Putamen (tissue), 1 donor: Measurements from ENCODE around the gene SLC22A3.

ENCODE experiments used
- DNase-seq: peaks from one replicate; pipeline ENCODE4 v3.0.0-alpha.2; 2016; ENCODE audit warnings: low spot score

SLC22A3 gene

DNA sequence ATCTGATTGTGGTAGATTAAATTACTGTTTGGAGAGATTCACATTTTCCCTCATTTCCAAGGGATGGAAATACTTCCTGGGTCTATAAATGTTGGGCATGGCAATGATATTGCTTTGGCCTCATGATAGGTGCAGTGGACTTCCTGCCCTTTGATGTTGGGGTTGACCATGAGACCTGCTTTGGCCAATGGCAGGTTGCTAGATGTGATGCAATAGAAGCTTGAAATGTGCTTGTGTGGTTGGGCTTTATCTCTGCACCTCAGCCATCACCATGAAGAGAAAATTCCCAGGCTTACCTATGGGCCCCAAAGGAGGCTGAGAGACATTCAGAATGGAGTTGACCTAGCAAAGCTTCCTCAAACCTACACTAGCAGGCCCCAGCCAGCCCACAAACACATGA is 69.4 kb downstream of the SLC22A3 start:
- no peak for DNase-seq

DNA sequence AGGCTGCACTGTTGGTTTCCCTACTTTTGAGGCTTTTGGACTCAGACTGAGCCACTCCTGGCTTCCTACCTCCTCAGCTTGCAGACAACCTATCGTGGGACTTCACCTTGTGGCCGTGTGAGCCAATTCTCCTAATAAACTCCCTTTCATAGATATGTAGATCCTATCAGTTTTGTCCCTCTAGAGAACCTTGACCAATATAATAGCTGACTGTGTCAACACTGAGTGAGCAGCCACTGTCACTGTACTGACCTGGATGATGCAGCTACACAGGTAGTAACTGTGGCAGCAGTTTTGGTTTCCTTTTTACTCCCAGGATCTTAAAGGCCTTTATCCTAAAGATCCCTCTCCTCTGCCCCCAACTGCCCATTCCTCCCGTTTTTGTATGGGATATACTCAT is 70.2 kb downstream of the SLC22A3 start:
- no peak for DNase-seq

DNA sequence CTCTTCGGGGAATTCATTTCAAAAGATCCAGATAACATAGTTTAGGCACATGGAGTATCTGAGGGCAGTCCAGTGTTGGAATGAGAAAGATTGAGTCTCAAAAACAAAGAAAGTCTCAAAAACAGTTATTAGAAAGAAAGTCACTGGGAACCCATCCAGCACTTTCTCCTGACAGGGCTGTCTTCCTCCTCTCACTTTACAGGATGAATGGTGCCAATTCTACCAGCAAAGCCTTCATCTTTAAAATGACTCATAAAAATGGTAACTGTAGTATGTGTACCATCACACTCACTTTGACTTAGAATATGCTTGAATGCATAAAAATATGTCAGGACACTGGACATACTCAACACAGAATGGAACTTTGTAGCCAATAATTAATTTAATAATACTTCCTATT is 71.3 kb downstream of the SLC22A3 start:
- DNase-seq, result no peak

DNA sequence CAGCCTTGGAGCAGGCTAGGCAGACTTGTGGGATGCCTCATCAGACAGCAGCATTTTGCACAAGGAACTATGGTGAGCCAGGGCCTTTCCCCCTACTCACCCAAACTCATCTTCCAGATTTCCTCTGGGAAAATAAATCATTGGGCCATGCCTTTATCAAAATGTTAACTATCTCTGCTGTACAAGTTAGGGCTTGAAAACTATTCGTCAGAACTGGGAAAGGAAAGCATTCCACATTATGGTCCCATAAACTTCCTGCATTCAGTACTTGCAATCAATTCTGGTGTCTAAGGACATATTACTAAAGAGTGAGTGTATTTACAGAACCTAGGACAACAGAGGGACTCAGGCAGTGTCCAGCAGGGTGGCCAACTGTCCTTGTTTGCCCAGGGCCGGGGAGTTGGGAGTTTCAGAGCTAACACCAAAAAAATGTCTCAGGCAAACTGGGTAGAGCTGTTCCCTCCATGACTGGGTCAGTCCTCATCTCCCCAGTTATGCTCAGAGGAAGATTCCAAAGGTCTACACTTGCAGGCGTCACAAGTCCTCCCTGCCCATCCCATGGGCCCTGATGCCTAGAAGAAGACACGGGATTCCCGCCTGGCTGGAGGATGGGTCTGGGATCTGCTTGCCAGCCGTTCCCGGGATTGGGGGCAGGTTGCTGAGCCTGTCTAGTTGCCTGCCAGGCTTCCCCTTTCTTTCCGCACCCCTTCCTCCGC is 72.2 kb downstream of the SLC22A3 start:
- DNase-seq, result no peak

DNA sequence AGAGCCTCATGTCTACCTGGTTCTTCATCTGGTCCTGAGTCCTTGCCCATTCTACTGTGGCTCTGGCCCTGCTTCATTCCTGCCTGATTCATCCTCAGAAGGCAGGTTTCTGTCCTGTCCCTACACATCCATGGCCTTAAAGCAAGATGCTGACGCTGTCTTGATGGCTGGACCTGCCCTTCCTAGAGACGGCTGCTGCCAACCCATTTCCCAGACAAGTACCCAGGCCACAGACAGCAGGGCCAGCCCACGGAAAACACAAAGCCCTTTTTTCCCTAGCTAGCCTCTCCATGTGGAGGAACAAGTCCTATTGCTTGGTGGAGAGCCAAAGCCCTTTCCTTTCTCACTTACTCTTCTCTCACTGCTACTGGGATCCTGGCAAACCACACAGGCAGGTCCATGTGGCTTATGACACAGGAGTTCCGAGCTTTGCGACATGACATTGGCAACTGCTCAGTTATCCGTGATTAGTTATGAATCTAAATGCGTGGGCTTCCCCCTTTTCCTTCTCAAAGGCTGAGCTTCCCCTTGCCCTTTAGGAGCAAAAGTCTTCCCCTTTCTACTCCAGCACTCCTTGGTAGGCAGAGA is 72.9 kb downstream of the SLC22A3 start:
- no peak for DNase-seq

DNA sequence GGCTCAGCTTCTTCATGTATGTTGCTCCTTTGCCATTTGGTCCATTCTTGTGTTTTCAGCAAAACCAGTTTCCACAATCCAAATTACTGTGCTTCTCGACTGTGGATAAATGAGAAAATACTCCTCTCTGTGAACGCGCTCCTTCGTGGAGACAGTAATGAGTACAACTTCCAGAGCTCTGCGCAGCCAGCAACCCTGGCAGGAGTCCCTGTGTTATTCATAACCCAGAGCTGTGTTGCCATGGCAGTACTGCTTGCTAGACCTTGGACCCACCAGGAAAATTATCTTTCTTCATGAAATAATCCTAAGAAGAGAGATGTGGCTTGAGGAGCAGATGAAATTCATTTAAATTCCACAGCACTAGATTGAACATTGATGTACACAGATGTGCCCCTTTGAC is 73.7 kb downstream of the SLC22A3 start:
- DNase-seq, result no peak

DNA sequence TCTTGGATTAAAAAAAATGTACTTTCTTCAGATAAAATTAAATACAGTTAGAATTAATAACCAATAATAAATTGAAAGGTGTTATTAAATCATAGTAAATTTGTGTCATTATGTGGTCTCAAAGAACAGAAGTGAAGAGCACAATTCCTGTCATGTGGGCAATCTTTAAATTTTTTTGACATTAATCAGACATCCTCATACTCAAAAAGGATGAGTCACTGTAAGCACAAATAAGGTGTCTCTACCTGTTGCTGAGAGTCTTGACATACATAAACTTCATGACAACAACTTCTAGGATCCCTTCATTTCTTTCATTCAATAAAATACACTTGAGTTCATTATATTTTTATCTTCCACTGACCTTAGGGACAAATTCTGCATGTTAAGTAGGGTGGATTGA is 76.1 kb downstream of the SLC22A3 start:
- DNase-seq, result no peak

DNA sequence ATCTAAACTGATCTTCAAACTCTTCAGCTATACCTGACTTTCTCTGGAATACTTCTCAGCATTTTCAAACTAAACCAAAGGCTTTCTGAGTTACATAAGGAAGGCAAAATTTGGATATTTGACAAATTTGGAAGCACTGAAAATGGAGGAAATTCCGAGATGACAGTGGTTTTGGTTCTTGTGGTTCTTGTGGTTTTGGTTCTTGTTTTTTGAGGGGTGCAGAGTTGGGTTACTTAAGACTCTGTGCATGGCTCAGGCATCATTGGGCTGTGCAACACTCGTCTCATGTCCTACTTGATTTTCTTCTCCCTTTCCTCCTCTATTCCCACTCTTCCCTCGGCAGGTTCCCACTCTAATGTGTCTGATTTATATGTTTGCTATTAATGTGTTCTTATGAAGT is 78.0 kb downstream of the SLC22A3 start:
- DNase-seq, result no peak

DNA sequence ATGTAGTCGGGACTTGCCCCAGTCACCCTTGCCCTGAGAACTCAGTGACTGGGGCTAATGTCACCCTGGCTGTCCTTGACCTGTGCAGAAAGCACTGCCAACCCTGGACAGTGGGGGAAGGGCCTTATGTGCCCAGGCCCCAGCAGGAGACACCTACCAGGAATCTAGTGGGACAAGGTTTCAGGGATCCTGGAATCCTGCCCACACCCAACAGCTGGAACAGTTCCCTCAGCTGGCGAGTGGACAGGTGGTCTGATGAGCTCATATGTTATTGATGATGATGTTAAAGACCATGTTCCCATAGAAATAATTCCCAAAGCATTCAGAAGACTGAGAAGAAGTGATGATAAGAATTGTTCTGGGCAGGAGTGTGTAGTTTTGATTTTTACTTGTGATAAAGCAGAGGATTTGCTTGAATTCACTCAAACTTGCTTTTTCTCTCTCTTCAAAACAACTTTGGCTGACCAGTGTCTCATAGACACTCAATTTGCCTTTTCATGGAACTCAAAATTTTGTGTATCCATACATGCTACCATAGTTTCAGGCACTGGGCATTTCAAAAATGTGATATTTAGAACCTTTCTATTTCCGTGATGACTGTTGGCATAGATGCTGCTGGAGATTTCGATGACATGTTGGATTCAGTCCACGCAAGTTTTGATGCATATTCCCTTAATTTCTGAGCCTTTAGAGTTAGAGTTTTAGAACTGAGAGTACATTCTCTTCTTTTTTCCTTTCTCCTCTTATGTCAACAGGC is 79.3 kb downstream of the SLC22A3 start:
- DNase-seq, result no peak

DNA sequence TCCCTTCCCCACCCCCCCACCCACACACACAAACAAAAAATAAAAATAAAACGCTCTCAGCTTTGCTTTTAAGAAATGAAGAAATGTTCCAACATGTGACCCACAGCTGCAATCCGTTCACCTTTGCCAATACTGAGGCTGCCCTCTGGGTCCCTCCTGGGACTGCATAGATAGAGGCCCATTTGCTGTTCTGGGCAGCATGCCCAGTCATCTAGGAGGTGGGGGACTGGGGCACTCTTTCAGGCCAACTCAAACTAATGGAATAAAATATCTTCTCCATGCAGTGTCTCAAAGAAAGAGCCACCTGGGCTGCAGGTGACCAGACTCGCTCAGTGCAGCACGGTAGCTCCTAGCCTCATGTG is 79.9 kb downstream of the SLC22A3 start:
- DNase-seq, result peak; percentile 29

DNA sequence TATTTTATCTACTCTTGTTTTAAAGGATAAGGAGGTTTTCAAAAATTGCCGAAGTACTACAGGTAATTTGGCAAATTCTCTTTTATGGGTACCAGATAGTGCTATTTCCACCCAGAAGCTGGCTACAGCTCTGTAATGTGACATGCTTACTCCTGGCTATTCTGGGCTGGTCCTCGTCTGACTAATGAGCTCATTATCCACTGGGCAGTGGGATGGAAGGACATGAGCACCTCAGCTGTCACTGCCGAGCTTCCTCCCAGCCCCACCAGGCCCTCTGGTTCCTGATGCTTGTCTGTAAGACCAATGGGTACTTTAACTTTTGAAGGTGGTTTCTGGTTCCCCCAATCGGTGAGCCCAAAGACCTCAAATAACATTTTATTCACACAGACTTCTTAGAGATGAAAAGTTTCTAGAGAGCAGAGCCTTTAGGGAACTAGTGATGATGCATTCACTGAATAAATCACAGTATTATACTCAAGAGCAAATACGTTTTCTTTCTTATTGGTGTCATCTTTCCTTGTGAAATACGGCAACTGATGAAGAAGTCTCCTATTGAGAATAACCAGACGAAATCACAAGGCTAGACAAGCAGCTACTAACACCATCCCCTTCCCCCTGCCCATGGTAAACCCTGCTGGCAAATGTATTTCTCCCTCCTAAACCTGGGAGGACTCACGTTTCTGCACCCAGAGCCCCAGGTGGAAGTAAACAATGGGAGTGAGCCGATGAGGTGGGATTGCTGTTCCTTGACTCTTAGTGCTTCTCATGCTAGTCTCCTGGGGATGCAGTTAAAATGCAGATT is 80.8 kb downstream of the SLC22A3 start:
- DNase-seq, result no peak

DNA sequence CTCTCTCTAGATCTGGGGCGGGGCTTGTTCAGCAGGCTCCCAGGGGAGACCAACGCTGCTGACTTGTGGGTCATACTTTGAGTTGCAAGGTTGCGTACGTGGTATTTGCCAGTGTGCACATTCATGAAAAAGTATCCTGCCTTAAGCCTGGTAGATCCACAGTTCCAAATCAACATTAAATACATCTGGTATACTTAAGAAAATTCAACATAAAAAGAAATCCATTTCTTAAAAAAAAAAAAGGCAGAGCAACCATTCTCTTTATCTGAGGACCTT is 81.4 kb downstream of the SLC22A3 start:
- no peak for DNase-seq

DNA sequence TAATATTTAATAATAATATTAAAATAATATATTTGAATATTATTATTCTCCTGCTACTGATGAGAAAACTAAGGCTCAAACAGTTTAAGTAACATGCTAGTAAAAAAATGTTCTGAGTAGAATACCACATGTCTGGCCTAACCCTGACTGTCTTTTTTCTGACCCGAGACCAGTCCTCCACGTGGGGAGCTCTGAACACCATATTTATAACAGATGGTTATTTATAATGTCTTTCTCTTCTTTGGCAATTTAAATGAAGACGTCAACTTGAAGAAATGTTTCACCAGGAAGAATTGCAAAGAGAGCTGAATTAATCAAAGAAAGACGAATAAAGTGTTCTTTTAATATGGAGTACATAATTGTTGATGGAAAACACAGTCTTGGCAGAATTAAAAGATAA is 82.0 kb downstream of the SLC22A3 start:
- DNase-seq, result no peak

DNA sequence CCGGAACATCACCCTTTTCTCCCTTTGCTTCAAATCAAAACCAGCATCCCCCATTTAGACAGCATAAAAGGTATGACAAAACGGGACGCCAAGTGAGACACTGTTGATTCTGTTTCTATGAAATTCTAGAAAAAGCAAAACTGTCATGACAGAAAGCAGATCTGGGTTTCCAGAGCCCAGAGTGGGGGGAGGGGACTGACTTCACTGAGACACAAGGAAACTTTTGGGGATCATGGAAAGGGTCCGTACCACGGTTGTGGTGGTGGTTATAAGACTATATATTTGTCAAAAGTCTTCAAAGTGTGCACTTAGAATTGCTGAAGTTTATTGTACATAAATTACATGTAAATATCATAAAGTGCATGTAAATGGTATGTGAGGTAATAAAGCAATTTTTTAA is 82.6 kb downstream of the SLC22A3 start:
- no peak for DNase-seq

DNA sequence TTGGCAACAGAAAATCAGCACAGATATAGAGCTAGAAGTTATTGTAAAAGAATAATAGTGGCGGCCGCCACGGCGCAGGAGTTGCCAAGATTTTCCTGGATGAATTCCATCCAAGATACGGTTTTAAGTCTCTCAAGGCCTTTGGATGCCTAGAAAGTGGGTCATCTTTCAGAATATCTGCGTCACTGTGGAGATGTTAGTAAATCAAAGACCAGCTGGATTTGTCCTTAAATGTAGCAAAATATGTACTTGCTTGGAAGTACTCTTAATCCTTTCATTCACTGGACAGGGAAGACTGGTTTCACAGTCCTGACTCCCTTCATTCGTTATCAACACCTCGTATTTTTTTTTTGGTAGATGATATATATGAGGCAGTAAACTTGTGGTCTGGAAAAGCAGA is 83.0 kb downstream of the SLC22A3 start:
- peak; percentile 13 for DNase-seq

DNA sequence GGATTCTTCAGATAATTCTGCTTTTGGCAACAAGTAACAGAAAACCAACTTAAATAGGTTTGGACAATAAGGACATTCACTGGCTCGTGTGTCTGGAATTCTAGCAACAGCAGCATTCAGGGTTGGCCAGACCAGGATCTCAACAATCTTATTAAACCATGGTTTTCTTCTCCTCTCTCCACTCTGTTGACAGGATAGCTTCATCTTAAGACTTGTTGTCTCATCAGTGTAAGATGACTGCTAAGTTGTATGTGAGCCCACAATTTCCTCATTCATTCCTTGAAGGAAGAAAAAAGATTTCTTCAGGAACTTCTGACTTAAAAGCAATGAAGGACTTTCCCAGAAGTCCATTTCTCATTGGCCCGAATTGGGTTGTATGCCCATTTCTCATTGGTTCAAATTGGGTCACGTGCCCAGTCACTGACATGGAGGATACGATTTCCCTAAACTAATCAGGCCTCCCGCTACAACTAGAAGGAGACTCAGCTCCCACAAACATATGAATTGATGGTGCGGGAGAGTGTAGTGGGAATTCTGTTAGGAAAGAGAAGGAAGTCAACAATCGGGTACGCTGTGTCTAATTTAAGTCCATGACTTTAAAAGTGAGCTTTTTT is 83.7 kb downstream of the SLC22A3 start:
- no peak for DNase-seq

DNA sequence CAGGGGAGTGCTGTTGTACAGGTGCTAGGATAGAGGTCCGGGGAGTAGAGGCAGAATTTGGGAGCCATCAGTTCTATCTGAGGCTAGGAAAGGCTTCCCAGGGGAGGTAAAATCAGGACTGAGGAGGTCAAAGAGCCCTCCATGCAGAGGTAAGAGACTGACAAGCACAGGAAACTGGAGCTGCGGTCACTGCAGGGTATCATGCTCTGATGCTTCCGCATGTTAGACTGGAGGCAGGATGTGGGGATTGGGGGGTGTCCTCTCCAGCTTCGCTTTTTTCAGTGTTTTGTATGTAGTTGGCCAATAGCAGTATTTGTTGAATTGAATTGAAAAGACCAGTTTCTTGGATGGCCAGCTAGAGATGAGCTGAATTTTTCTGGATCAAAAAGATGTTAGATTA is 87.8 kb downstream of the SLC22A3 start:
- DNase-seq, result no peak

DNA sequence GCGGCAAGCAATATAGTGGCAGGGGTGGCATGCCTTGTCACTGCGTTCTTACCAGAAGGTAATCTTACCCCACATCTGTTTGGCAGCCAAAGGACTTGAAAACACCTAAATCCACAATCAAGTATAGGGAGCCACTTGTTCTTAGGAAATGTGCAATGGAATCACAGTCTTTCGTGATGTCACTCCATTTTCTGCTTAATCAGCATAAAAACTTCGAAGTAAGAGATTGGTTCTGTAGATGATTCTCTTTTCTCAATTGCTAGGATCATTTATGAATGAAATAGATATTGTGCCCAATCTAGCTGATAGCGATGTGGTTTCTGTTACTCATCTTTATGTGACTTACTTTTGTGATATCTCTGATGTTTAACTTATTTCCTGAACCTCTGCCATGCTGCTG is 89.0 kb downstream of the SLC22A3 start:
- DNase-seq, result no peak

DNA sequence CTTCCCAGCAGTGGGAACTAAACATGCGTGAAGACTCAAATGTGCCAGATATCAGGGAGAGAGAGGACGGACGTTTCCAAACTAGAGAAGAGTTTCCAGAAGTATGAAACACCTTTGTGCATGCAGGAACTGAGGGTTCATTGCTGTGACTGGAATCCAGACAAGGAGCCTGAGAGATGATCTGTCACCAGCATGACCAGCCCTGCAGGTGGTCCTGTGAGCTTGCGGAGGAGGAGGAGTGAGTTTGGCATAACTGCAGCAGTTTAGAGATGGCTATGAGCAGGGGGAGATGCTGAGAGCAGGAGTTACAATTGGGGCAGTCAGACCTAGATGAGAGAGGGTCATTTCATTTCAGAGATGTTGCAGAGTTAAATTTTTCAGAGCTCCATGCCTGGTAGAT is 89.6 kb downstream of the SLC22A3 start:
- no peak for DNase-seq

DNA sequence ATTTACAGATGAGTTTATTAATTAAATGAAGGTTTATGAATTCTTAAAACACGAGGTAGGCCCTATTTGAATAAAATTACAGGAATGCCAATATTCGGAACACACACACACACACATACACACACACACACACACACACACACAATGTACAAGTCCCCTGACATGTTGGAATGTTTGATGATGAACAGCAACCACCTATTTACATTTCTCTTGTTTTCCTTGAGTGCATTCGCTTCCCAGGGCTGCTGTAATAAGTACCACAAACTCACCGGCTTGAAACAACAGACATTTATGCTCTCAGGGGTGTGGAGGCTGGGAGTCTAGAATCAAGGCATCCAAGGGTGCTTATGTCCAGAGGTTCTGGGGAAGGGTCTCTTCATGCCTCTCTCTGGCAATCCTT is 90.3 kb downstream of the SLC22A3 start:
- DNase-seq, result no peak

DNA sequence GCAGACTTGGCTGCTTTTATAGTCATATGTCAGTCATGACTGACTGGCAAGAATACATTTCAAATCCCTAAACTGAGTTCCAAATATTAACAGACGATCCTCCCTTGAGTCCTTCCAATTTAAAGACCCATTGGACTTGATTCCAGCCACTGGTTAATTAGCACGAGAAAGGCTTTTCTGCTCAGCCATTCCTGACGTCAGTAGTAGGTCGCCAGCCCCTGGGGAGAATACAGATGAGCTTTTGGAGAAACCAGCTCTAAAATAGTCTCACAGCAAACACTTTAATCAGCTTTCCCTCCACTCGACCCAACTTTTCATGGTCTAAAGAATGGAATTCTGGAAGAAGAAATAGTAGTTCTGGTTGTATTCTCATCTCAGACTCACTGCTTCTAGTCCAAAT is 91.6 kb downstream of the SLC22A3 start:
- peak; percentile 58 for DNase-seq

DNA sequence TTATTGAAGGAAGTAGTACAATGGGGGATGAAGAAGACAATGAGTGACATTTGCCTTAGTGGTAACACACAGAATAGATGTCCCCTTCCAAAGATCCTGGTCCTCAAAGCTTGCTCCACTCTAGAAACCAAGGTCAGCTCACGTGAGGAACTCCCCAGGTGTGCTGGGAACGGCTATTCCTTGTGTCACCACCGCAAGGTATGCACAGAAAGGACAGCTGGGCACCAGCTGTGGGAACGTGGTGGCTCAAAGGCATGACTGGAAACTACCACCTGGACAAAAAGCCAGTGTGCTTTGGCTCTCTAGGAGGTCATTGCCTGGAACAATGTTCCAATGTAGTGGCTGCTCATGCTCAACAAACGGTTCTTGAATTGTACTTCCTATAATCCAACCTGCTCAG is 94.0 kb downstream of the SLC22A3 start:
- DNase-seq, result no peak

DNA sequence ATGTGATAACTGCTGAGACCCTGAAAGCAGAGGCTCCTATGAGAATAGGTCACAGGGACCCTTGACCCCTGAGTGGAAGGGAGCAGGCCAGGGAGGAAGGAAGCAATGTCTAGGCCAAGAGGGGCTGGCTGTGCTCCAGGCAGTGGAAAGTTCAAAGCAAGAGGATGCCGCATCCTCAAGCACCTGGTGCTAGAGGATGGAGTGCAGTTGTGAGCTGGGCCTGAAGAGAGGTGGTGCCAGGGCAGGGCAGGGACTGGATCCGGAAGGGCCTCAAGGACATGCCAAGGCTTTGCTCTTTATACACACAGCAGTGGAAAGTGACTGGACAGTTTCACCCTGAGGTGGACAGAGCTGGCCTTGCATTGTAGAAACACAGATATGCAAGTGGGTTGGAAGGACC is 97.0 kb downstream of the SLC22A3 start:
- no peak for DNase-seq
